ENCODE results near the gene MEIG1.
A peak's percentile ranks its signal among the peaks of the same experiment; 100 is the strongest.

The MEIG1 gene

GRCh38 chr10:14945108-14945507 lies 14.1 kb upstream of the MEIG1 start:
- peak; percentile 12 for DNase-seq (ENCODE audit: low spot score)
- CTCF ChIA-PET = no interaction called here
- POLR2A ChIA-PET (ENCODE audit: low non-redundant PET) = no interaction called here
- H3K27ac ChIP-seq = peak overlapping the region; percentile 23; the same call in 1 of the 2 replicates
- no peak for TF ChIP-seq CTCF (conservative IDR thresholded peaks at IDR 0.05; ENCODE audit: low read depth)

GRCh38 chr10:14947268-14947667 lies 11.9 kb upstream of the MEIG1 start:
- ChIA-PET POLR2A (ENCODE audit: low non-redundant PET) (no interaction called here), CTCF (interaction anchor here (0.5 kb wide), 1 partner anchor 9 kb away, joined by 4 read pairs; no protein-coding TSS in a partner anchor)
- no peak for DNase-seq (ENCODE audit: low spot score)
- no peak overlapping the region for H3K27ac ChIP-seq
- TF ChIP-seq CTCF (conservative IDR thresholded peaks at IDR 0.05; ENCODE audit: low read depth) = no peak

GRCh38 chr10:14949291-14949690 lies 9.9 kb upstream of the MEIG1 start:
- TF ChIP-seq CTCF (conservative IDR thresholded peaks at IDR 0.05; ENCODE audit: low read depth) = no peak
- ChIA-PET POLR2A (ENCODE audit: low non-redundant PET) (no interaction called here), CTCF (interaction anchor here (0.6 kb wide), 1 partner anchor 140 kb away, joined by 3 read pairs; no protein-coding TSS in a partner anchor)
- no peak overlapping the region for H3K27ac ChIP-seq
- DNase-seq (ENCODE audit: low spot score) = no peak

- CTCF ChIA-PET = interaction anchor here (0.7 kb wide), 2 partner anchors 62 to 416 kb away, joined by 3 read pairs; no protein-coding TSS in a partner anchor
- H3K27ac ChIP-seq = peak overlapping the region; percentile 95
- POLR2A ChIA-PET (ENCODE audit: low non-redundant PET) = no interaction called here
- no peak for DNase-seq (ENCODE audit: low spot score)
- no peak for TF ChIP-seq CTCF (conservative IDR thresholded peaks at IDR 0.05; ENCODE audit: low read depth)
Measured at GRCh38 chr10:14952851-14953423, 6.3 kb upstream of the MEIG1 start.

GRCh38 chr10:14953424-14954000 lies 5.7 kb upstream of the MEIG1 start:
- peak overlapping the region; percentile 95 for H3K27ac ChIP-seq
- CTCF ChIA-PET = no interaction called here

More at GRCh38 chr10:14953424-14954000, 5.7 kb upstream of the MEIG1 start:
- POLR2A ChIA-PET (ENCODE audit: low non-redundant PET) = interaction anchor here (0.6 kb wide), 1 partner anchor 151 kb away, joined by 6 read pairs; no protein-coding TSS in a partner anchor
- DNase-seq (ENCODE audit: low spot score) = peak; percentile 34
- TF ChIP-seq CTCF (conservative IDR thresholded peaks at IDR 0.05; ENCODE audit: low read depth) = no peak
